Measurements from ENCODE around the gene PRDX1. TPM values are rescaled to one million over a fixed set of nuclear protein-coding genes. Genes with fewer than 3 reads are reported as not detected.

The PRDX1 gene
- total RNA-seq, 1 donor = 249 TPM

GRCh38 chr1:45536886-45537285, 15.2 kb upstream of the PRDX1 start:
- DNase-seq (ENCODE audit: insufficient read length, low spot score, missing footprints) = no peak

GRCh38 chr1:45535988-45536766, 14.5 kb upstream of the PRDX1 start:
- no peak overlapping the region for H2AFZ ChIP-seq (ENCODE audit: low read length)
- H3K4me2 ChIP-seq (ENCODE audit: insufficient read depth, low read length) = no peak overlapping the region
- no peaks in the 10 kb centered on the region for H4K20me1 ChIP-seq (ENCODE audit: insufficient read depth, low read length)
- no peak overlapping the region for H3K27ac ChIP-seq (ENCODE audit: low read depth, low read length)
- no peaks in the 10 kb centered on the region for H3K27me3 ChIP-seq (ENCODE audit: insufficient read depth, low read length)
- H3K79me2 ChIP-seq (ENCODE audit: insufficient read depth, low read length) = no peaks in the 10 kb centered on the region
- no peak for DNase-seq (ENCODE audit: insufficient read length, low spot score, missing footprints)
- H3K36me3 ChIP-seq (ENCODE audit: insufficient read depth, low read length) = no peaks in the 10 kb centered on the region
- no peaks in the 10 kb centered on the region for H3K9me3 ChIP-seq (ENCODE audit: low read depth, low read length)
- H3K4me1 ChIP-seq (ENCODE audit: insufficient read depth, low read length) = no peaks in the 10 kb centered on the region
- no peak overlapping the region for H3K4me3 ChIP-seq (ENCODE audit: insufficient read depth, low read length)
- TF ChIP-seq CTCF (IDR thresholded peaks at IDR 0.05; ENCODE audit: extremely low read depth, low read depth, low read length) = no peak

More at GRCh38 chr1:45536886-45537285, 15.2 kb upstream of the PRDX1 start:
- H3K4me2 ChIP-seq (ENCODE audit: insufficient read depth, low read length) = no peak overlapping the region
- no peak for TF ChIP-seq CTCF (IDR thresholded peaks at IDR 0.05; ENCODE audit: extremely low read depth, low read depth, low read length)
- no peak overlapping the region for H2AFZ ChIP-seq (ENCODE audit: low read length)
- H3K4me3 ChIP-seq (ENCODE audit: insufficient read depth, low read length) = no peak overlapping the region
- H3K27me3 ChIP-seq (ENCODE audit: insufficient read depth, low read length) = no peaks in the 10 kb centered on the region
- no peaks in the 10 kb centered on the region for H3K9me3 ChIP-seq (ENCODE audit: low read depth, low read length)
- H3K27ac ChIP-seq (ENCODE audit: low read depth, low read length) = no peak overlapping the region
- no peaks in the 10 kb centered on the region for H3K36me3 ChIP-seq (ENCODE audit: insufficient read depth, low read length)
- no peaks in the 10 kb centered on the region for H3K4me1 ChIP-seq (ENCODE audit: insufficient read depth, low read length)
- H3K79me2 ChIP-seq (ENCODE audit: insufficient read depth, low read length) = no peaks in the 10 kb centered on the region
- no peaks in the 10 kb centered on the region for H4K20me1 ChIP-seq (ENCODE audit: insufficient read depth, low read length)

- Histone ChIP-seq H3K9me3 (ENCODE audit: low read depth, low read length) (no peaks in the 10 kb centered on the region), H4K20me1 (ENCODE audit: insufficient read depth, low read length) (no peaks in the 10 kb centered on the region), H3K4me3 (ENCODE audit: insufficient read depth, low read length) (no peak overlapping the region), H3K27ac (ENCODE audit: low read depth, low read length) (no peak overlapping the region), H3K36me3 (ENCODE audit: insufficient read depth, low read length) (no peaks in the 10 kb centered on the region), H3K4me1 (ENCODE audit: insufficient read depth, low read length) (no peaks in the 10 kb centered on the region), H2AFZ (ENCODE audit: low read length) (no peak overlapping the region), H3K4me2 (ENCODE audit: insufficient read depth, low read length) (no peak overlapping the region), H3K79me2 (ENCODE audit: insufficient read depth, low read length) (no peaks in the 10 kb centered on the region), H3K27me3 (ENCODE audit: insufficient read depth, low read length) (no peaks in the 10 kb centered on the region)
- TF ChIP-seq CTCF (IDR thresholded peaks at IDR 0.05; ENCODE audit: extremely low read depth, low read depth, low read length) = no peak
- no peak for DNase-seq (ENCODE audit: insufficient read length, low spot score, missing footprints)
Observed at GRCh38 chr1:45531873-45532272, 10.2 kb upstream of the PRDX1 start.

- no peak overlapping the region for H3K4me2 ChIP-seq (ENCODE audit: insufficient read depth, low read length)
- no peaks in the 10 kb centered on the region for H3K79me2 ChIP-seq (ENCODE audit: insufficient read depth, low read length)
- no peaks in the 10 kb centered on the region for H3K36me3 ChIP-seq (ENCODE audit: insufficient read depth, low read length)
- no peaks in the 10 kb centered on the region for H3K27me3 ChIP-seq (ENCODE audit: insufficient read depth, low read length)
- no peaks in the 10 kb centered on the region for H3K4me1 ChIP-seq (ENCODE audit: insufficient read depth, low read length)
- no peak for DNase-seq (ENCODE audit: insufficient read length, low spot score, missing footprints)
- H4K20me1 ChIP-seq (ENCODE audit: insufficient read depth, low read length) = no peaks in the 10 kb centered on the region
- no peak overlapping the region for H2AFZ ChIP-seq (ENCODE audit: low read length)
- no peak overlapping the region for H3K4me3 ChIP-seq (ENCODE audit: insufficient read depth, low read length)
- TF ChIP-seq CTCF (IDR thresholded peaks at IDR 0.05; ENCODE audit: extremely low read depth, low read depth, low read length) = no peak
- H3K27ac ChIP-seq (ENCODE audit: low read depth, low read length) = no peak overlapping the region
- no peaks in the 10 kb centered on the region for H3K9me3 ChIP-seq (ENCODE audit: low read depth, low read length)
Observed at GRCh38 chr1:45530632-45531135, 9.0 kb upstream of the PRDX1 start.
